Effector memory CD4-positive, alpha-beta T cell (primary cell): Measurements from ENCODE around the gene CCDC88C.

ENCODE experiments used
- DNase-seq, 3 donors: peaks; one replicate each; pipeline ENCODE4 v3.0.0-alpha.2; 2020
- H3K27ac ChIP-seq: 2 replicates; pipeline ENCODE4 v1.7.0; 2013; ENCODE audit warnings: mild to moderate bottlenecking, low read length, moderate library complexity; ENCODE audit not compliant: insufficient read depth, poor library complexity, severe bottlenecking
- H3K27me3 ChIP-seq: replicated peaks from 2 replicates; pipeline ENCODE4 v1.7.0; 2013; ENCODE audit warnings: mild to moderate bottlenecking, low read length; ENCODE audit not compliant: insufficient read depth, control insufficient read depth, poor library complexity, severe bottlenecking
- H3K36me3 ChIP-seq: 2 replicates; pipeline ENCODE4 v1.7.0; 2013; ENCODE audit warnings: mild to moderate bottlenecking, low read length, moderate library complexity; ENCODE audit not compliant: control insufficient read depth, insufficient read depth
- H3K4me1 ChIP-seq: 2 replicates; pipeline ENCODE4 v1.7.0; 2013; ENCODE audit warnings: low read length, mild to moderate bottlenecking; ENCODE audit not compliant: control insufficient read depth, insufficient read depth, poor library complexity, severe bottlenecking
- H3K4me3 ChIP-seq: 2 replicates; pipeline ENCODE4 v1.7.0; 2013; ENCODE audit warnings: low read length, low read depth, mild to moderate bottlenecking; ENCODE audit not compliant: insufficient read depth, poor library complexity, severe bottlenecking
- H3K9me3 ChIP-seq: 2 replicates; pipeline ENCODE4 v1.7.0; 2013; ENCODE audit warnings: mild to moderate bottlenecking, low read length, moderate library complexity; ENCODE audit not compliant: control insufficient read depth

Gene CCDC88C

DNA sequence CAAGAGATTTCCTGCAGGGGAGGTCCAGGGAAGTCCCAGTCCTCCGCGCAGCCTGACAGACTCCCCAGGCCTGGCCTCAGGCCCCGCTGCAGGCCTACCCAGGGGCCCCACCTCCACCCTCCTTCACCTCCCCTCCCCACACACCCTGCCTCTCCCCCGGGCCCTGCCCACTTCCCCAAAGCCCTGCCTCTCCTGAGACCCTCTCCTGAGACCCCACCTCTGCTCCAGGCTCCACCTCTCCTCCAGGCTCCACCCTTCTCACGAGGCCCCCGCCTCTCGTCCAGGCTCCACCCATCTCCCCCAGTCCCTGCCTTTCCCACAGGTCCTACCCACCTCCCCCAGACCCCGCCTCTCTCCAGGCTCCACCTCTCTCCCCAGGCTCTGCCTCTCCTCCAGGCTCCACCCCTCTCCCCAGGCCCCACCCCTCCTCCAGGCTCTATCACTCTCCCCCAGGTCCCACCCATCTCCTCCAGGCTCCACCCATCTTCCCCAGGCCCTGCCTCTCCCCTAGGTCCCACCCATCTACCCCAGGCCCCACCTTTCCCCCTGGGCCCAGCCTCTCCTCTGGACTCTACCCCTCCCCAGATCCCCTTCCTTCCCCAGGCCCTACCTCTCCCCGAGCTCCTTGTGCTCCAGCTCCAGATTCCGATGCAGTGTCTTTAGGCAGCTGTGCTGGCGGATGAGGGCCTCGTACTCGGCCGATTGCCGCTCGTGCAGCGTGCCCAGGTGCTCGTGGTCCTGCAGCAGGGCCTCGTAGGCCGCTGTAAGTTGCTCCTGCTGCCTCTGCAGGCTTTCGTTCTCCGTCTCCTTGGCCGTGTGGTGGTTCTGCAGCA lies 114.3 kb downstream of the CCDC88C start:
- Histone ChIP-seq H3K4me1 (no peaks in the 10 kb centered on the region), H3K27ac (peak overlapping the region; percentile 19), H3K36me3 (peaks cover 100% of the 10 kb centered on the region), H3K4me3 (no peak overlapping the region), H3K27me3 (no peaks in the 10 kb centered on the region), H3K9me3 (no peaks in the 10 kb centered on the region)
- peak in 2 of 3 donors; percentile 23 to 47 for DNase-seq

DNA sequence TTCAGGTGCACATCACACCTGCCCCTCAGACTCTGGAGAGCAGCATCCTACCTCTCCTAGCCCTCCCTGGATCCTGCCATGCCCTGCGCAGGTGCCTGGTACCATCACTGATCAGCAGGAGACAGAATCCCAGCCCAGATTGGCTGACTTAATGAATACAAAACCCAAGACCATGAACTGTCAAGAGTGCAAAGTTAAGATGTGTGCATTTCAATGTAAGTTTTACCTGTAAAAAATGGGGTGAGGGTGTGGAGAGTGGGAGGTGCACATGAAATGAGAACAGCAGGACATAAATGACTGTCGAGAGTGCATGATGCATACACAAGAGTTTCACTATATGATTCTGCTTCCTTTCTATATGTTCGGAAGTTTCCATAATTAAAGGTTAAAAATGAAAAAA lies 115.2 kb downstream of the CCDC88C start:
- H3K36me3 ChIP-seq = peaks cover 100% of the 10 kb centered on the region
- H3K27ac ChIP-seq = peak overlapping the region; percentile 29
- no peak for DNase-seq
- no peaks in the 10 kb centered on the region for H3K27me3 ChIP-seq
- H3K4me1 ChIP-seq = no peaks in the 10 kb centered on the region
- H3K4me3 ChIP-seq = no peak overlapping the region
- H3K9me3 ChIP-seq = no peaks in the 10 kb centered on the region

DNA sequence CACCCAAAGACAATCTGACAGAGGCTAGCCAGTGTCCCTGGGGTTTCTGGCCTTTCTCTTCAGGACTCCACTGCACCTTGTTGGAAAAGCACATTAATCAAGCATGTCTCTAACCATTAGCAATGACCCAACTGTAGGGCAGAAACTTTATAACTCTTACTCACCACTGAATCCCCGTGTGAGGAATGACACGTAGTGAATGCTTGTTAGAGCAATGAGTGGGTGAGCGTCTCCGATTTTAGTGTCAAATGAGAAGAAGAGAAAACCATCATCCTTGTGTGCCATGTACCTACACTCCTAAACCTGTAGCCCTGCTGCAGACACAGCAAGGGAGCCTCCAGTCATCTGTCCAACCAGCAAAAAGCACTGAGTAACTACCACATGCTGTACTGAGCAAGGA lies 116.7 kb downstream of the CCDC88C start:
- Histone ChIP-seq H3K36me3 (peaks cover 100% of the 10 kb centered on the region), H3K4me1 (no peaks in the 10 kb centered on the region), H3K27ac (no peak overlapping the region), H3K4me3 (no peak overlapping the region), H3K9me3 (no peaks in the 10 kb centered on the region), H3K27me3 (no peaks in the 10 kb centered on the region)
- no peak for DNase-seq

DNA sequence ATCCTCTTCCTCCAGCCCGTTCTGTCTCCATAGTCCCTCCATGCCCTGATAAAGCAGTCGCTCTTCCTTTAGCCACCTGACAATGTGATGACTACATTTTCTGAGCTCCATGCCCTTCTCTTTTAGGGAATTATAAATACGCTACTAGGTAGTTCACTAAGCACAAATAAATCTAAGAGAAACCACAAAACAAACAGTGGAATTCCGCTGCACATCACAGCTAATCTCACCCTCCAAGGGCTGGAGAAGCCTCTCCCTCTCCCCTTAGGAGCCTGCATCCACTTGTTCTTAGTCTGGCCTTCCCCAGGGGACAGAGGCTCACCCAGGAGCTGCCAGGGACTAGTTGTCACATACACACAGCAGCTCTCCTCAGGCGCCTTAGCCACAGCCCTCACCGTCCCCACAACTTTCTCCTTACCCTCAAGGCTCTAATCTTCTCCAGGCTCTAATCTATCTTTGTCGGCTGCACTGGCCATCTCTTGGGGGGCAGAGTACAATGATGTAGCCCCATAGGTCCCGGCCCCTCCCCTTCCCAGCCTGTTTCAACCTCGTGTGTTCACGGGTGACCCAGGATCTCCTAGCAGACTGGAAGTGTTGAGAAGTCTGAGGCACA lies 117.2 kb downstream of the CCDC88C start:
- DNase-seq = no peak
- no peak overlapping the region for H3K4me3 ChIP-seq
- H3K27ac ChIP-seq = no peak overlapping the region
- H3K27me3 ChIP-seq = no peaks in the 10 kb centered on the region
- H3K36me3 ChIP-seq = peaks cover 100% of the 10 kb centered on the region
- no peaks in the 10 kb centered on the region for H3K9me3 ChIP-seq
- no peaks in the 10 kb centered on the region for H3K4me1 ChIP-seq

DNA sequence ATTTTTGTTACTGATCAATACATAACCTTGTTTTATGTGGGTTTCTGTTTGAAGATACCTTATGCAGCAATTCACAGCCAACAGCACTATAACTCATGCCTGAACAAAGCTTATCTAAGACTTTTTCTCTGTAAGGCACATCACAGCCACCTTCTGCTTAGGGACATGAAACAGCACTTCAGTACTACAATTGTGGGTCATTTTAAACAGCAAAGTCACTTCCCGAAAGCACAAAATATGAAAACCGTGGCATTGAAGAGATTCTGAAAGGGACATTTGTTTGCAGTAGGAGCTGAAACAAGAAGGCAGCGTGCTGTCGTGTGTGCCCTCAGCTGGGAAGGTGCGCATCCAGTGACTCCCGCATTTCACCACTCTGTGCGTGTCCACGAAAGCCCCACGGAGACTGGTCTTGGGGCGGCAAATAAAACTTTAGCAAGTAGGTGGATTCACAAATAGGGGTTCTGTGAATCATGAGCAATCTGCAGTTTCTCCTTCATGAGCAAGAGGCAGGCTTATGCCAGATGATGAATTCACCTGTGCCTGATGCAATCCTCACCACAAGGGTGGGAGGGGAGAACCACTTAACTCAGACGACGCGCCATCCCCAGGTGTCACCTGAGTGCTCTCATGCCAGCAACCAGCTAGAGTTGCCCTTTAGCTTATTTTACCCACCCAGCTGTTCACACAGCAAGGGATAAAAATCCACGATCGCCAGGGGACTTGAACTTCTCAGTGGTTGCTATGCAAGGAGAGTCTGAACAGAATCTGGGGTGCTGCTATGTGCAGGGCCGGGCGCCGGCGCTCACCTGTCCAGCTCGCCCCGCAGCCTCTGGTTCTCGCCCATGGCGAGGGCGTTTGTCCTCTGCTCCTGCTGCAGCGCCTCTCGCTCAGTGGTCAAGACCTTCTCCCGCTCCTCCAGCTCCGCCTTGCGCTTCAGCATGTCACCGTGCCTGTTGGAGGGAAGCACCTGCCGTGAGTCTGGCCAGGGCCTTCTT lies 118.2 kb downstream of the CCDC88C start:
- Histone ChIP-seq H3K27ac (no peak overlapping the region), H3K27me3 (no peaks in the 10 kb centered on the region), H3K36me3 (peaks cover 100% of the 10 kb centered on the region), H3K4me1 (no peaks in the 10 kb centered on the region), H3K9me3 (no peaks in the 10 kb centered on the region), H3K4me3 (no peak overlapping the region)
- DNase-seq = no peak

DNA sequence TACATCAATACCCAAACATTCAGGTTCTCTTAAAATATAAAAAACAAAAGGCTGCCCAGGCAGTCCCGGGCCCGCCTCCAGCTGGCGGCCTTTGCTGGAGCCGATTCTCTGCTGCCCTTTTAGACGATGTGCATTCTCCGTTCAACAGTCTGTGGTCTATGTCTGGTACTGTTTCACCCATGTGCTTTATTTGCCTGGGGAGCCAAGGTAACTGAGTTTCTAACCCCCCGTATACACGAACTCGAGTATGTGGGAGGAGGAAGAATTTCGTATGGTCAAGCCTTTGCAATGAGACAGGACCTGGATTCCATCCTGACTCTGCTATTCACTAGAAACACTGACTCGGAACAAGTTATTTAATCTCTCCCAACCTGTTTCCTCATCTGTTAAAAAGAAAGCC lies 119.0 kb downstream of the CCDC88C start:
- Histone ChIP-seq H3K9me3 (no peaks in the 10 kb centered on the region), H3K27ac (no peak overlapping the region), H3K27me3 (no peaks in the 10 kb centered on the region), H3K4me1 (no peaks in the 10 kb centered on the region), H3K36me3 (peaks cover 100% of the 10 kb centered on the region), H3K4me3 (no peak overlapping the region)
- no peak for DNase-seq

DNA sequence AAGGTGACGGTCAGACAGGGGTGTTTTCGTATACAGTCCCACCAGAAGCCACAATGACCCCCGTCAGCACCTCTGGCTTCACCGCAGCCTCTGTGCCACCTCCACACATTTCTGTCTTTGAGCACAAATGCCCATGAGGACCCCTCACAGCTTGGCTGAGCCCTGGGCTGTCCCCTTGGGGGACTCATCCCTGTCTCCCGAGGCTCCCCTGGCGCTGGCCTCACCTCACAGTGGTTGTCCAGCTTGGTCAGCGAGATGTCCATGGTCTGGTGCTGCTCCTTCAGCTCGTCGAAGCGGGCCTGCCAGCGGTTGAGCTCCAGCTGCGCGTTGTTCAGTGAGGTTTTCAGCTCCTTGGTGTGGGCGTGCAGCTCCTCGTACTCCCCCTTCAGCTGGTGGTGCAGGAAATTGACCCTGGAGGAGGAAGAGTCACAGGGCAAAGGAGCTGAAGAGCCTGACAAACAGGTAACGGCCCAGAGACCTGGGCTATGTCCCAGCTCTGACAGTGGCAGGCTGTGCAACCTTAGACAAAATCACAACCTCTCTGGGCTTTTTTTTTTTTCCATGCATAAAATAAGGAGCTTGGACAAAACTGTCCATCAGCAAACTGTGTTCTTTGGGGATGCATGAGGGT lies 120.4 kb downstream of the CCDC88C start:
- DNase-seq = no peak
- no peaks in the 10 kb centered on the region for H3K4me1 ChIP-seq
- H3K9me3 ChIP-seq = no peaks in the 10 kb centered on the region
- peaks cover 100% of the 10 kb centered on the region for H3K36me3 ChIP-seq
- no peak overlapping the region for H3K4me3 ChIP-seq
- H3K27me3 ChIP-seq = no peaks in the 10 kb centered on the region
- H3K27ac ChIP-seq = no peak overlapping the region

DNA sequence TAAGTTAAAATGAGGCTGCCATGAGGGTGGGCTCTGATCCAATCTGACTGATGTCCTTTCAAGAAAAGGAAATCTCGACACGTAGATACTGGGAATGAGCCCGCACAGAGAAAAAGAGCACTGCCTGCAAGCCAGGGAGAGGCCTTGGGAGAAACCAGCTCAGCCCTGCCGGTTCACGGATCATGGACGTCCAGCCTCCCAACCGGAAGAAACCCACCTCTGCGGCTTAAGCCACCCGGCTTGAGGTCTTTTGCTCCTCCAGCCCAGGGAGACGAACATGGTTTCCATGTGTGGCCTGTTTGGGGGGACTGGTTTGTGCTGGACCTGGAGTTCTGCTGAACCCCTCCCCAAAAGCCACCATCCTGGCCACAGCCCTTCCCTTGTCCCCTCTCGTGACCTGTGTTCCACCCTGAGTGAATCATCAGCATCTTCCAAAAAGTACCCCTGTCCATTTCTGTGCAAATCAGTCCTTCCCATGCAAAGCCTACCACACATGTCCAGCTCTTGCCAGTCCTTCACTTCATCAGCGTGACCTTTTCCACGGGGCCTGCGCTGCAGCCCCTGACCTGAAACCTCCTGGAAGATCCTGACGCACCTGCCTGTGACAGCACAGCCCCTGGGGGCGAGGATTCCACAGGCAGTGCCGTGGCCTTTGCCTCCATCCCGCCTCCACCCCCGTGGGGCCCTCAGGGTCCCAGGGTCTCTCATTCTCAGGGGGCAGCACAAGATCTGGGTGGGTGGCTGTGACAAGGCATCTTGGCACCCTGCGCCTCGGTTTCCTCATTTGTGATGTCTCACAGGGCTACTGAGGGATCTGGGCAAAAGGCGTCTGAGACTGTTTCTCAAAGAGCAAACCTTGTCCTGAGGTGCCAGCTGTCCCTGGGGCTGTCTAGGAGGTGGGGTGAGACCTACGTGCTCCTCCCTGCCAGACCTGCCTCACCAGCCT lies 121.5 kb downstream of the CCDC88C start:
- Histone ChIP-seq H3K4me3 (no peak overlapping the region), H3K27me3 (no peaks in the 10 kb centered on the region), H3K27ac (no peak overlapping the region), H3K9me3 (no peaks in the 10 kb centered on the region), H3K4me1 (no peaks in the 10 kb centered on the region), H3K36me3 (peaks cover 100% of the 10 kb centered on the region)
- DNase-seq = no peak
